ENCODE measurements around the gene PYURF.

PYURF gene

DNA sequence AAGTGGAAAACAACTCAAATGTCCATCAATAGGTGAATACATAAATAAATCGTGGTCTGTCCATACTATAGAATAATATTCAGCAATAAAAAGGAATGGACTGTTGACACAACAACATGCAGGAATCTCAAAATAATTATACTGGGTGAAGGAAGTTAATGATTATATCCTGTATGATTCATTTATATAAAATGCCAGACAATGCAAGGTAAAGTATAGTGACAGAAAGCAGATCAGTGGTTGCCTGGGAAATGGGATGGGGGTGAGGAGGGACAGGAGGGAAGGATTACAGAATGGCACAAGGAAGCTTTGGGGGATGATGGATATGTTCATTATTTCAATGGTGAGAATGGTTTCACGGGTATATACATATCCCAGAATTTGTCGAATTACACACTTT lies 12.3 kb downstream of the PYURF start:
- no peak for DNase-seq (ENCODE audit: low read depth)

DNA sequence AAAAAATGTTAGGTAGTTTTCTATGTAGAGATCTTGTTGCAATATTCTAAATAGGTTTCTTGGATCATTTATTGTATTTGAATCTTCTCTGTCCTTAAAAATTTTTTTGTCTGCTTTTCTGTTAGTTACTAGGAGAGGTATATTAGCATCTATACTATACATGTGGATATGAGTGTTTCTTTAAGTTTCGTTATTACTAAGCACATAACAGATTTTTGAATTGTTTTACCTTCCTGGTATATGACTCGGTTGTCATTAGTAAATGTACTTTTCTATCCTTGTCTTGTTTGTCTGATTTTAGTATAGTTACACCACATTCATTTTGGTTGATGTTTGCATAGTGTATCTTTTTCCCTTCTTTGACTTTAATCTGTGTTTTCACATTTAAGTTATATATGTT lies 20.2 kb downstream of the PYURF start:
- DNase-seq (ENCODE audit: low read depth): no peak

DNA sequence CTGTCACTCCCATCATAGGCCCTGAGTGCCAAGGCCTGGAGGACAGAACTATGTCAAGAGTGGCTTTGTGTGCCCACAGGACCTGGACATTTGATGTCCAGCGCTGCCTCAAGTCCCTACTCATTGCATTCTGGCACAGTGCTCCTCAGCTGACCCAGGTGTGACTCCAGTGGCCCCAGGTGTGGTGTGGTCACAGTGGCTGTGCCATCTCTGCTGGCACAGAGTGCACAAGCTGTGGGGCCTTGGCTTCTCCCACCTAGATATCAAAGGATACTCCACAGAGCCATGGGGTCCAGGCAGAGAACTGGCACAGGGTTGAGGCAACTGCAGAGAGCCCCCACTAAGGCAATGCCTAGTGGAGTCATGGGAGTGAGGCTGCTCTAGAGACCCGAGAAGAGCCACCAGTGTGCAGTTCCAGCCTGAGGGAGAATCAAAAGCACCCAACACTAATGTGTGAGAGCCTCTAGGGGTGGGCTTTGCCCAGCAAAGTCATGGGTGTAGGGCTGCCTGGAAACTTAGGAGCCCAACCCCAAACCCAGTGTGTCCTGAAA lies 25.6 kb downstream of the PYURF start:
- no peak for DNase-seq (ENCODE audit: low read depth)

DNA sequence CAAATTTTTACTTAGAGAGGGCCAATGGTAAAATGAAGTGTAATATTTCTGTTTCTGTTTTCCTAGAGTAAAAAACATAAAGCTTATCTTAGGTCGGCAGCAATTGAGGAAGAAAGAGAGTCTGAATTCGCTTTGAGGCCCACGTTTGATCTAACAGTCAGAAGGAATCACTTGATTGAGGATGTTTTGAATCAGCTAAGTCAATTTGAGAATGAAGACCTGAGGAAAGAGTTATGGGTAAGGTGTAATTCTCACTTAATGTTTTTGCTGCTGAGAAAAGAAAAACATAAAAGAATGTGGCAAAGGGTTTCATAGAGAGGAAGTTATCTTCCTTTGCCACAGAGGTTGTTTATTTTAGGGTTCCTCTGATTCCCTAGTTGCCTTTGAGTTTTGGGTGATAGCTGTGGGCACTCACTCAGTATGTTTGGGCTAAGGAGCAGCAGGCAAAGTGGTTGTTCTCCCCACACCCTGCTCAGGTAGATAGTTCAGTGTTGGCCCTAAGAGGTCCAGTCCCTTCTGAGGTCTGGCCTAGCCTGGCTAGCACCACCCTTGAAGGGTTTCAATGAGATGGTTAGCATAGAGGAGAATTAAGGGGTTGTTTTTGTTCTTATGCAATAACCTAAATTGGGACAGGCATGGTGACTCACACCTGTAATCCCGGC lies 34.3 kb downstream of the PYURF start:
- DNase-seq (ENCODE audit: low read depth): no peak

DNA sequence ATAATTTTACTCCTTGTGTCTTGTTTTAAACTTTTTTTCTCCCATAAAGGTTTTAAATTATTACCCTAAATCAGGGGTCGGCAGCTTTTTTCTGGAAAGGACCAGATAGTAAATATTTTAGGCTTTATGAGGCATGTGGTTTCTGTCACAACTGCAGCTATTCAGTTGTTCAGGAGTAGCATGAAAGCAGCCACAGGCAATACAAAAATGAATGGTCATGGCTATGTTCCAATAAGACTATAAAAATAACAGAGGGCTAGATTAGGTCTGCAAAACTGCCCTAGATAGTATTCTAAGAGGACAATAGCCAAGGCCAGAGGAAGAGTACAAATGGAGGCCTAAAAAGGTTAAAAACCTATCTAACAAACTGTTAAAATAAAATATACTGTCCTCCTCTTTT lies 42.0 kb downstream of the PYURF start:
- no peak for DNase-seq (ENCODE audit: low read depth)

DNA sequence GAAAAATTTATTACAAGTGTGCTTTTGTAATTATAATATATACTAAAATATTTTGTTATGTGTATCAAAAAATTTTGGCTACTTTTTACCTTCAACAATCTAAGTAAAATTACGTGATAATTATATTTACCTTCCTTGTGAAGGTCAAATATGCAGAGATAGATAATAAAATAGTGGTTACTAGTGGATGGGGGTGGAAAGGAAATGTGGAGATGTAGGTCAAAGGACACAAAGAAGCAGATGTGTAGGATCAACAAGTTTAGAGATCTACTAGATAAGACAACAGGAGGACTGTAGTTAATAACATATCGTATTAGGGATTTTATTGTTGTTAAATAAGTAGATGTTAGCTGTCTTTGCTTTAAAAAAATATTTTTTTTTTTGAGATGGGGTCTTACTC lies 45.3 kb downstream of the PYURF start:
- DNase-seq (ENCODE audit: low read depth): no peak

DNA sequence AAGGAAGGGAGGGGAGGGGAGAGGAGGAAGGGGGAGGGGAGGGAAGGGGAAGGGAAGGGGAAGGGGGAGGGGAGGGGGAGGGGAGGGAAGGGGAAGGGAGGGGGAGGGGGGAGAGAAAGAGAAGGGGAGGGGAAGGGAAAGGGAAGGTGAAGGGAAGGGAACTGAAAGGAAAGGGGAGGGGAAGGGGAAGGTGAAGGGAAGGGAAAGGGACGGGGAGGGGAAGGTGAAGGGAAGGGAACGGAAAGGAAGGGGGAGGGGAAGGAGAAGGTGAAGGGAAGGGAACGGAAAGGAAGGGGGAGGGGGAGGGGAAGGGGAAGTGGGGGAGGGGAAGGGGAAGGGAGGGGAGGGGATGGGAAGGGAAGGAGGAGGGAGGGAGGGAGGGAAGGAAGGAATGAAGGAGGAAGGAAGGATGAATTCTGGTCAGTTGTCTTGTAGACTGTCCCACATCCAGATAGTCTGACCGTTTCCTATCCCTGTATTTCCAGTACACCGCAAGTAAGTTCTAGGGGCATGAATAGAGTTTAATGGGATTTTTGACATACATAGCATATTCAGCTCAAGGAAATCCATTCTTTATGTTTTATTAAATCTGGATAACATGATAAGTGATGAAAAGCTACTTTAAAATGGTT lies 46.2 kb downstream of the PYURF start:
- DNase-seq (ENCODE audit: low read depth): no peak
